Cerebellar cortex (tissue), 1 donor: Measurements from ENCODE around the gene ANKDD1B.
"Not testable (repeated sequence)": the region's sequence is repeated elsewhere in the genome, so short reads cannot be mapped to it uniquely, and the experiment has no call there.

Experiments
- DNase-seq: peaks from one replicate; pipeline ENCODE4 v3.0.0-alpha.2; 2015; ENCODE audit warnings: low spot score

The ANKDD1B gene

DNA sequence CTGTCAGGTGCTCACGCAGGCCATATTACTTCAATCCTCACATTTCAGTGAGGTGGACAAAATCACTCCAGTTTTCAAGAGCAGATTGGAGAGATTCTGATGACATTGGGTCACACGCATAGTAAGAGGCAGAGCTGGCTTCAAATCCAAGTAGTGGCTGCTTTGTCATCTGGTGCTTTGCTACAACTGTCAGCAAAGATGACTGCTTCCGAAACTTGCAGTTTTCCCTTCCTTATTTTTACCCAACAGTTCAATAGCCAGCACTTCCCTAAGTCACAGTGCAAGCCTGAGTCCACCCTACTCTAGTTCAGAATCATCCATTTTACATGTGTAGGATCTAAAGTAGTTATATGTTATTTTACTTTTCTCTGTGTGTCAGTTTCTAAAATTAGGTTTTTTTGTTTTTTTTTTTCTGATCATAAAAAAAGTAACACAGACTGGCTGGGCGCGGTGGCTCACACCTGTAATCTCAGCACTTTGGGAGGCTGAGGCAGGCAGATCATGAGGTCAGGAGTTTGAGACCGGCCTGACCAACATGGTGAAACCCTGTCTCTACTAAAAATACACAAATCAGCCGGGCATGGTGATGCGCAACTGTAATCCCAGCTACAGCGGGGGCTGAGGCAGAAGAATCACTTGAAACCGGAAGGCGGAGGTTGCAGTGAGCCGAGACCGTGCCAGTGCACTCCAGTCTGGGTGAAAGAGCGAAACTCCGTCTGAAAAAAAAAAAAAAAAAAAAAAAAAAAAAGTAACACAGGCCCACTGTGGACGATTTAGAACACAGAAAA, 49.6 kb downstream of the ANKDD1B start:
- DNase-seq: no peak

DNA sequence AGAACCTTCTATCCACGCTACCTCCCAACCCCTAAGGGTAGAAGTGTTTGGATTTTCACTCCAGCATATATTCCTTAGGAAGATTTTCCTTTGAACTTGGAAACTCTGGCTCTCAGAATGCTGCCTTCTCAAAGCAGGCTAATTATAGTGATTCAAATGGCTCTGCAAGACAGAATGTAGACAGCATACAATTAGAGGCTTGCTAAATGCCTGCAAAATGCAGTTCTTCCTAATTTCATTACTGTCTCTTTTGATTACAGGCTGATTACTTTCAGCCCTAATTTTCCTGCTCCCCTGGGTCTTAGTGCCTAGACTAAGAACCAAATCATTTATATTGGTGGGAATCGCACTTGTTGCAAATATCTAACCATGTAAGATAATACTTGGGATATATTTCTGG, 50.8 kb downstream of the ANKDD1B start:
- no peak for DNase-seq

- DNase-seq: no peak
These were observed 52.5 kb downstream of the ANKDD1B start for GRCh38 chr5:75663579-75664284.

DNA sequence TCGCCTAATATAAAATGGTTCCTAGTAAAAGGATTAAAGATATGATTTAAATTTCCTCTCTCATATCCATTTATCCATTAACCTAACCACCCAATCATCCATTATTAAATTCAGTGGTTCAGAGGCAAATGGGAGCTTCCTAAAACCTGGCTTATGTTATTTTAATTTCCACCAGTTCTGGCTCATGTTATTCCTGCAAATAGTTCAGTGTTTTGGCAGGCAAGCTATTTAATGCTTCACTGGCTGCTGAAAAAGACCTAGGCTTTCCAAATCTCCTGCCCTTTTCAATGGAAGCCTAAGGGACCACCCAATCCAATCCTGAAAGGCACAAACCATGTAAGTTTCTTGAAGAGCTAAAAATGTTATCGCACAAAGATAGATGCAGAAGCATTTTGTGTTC, 53.7 kb downstream of the ANKDD1B start:
- no peak for DNase-seq

GRCh38 chr5:75666801-75667200, 55.5 kb downstream of the ANKDD1B start:
- no peak for DNase-seq

- peak; percentile 26 for DNase-seq
These were observed 56.3 kb downstream of the ANKDD1B start for GRCh38 chr5:75667586-75667985.

DNA sequence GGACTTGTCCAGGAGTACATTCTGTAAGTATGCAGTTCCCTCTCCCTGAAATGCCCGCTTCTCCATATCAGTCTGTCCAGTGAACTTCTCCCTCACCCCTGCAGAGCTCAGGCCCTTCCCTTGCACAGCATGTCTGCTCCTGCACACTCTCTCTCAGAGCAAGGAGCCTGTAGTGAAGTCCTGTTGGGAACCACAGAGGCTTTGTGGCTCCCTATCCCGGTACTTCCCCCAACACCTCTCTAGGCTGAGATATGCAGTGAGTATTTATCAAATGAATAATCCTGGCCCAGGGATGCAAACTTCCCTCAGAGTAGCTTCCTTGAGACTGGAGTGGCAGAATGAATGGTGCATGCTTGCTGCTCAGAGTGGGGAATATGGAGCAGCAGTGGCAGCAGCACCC, 57.2 kb downstream of the ANKDD1B start:
- no peak for DNase-seq

GRCh38 chr5:75668977-75669689, 57.9 kb downstream of the ANKDD1B start:
- peak; percentile 45 for DNase-seq

GRCh38 chr5:75670577-75670976, 59.3 kb downstream of the ANKDD1B start:
- DNase-seq: no peak

DNA sequence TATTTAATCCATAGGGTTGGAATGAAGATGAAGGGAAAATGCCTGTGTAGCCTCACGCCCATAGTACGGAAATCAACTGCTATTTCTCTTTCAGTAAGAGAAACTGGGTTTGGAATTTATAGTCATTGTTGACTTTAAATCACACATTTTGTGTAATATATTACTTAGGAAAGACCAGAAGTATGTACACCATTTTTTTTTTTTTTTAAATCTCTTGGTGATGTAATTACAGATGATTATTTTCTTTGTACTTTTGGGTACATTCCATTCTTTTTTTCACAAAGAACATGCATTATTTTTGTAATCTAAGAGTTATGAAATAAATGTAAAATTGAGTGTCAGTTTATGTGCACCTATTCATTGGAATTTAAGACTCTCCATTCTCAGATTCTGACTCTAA, 60.3 kb downstream of the ANKDD1B start:
- no peak for DNase-seq

DNA sequence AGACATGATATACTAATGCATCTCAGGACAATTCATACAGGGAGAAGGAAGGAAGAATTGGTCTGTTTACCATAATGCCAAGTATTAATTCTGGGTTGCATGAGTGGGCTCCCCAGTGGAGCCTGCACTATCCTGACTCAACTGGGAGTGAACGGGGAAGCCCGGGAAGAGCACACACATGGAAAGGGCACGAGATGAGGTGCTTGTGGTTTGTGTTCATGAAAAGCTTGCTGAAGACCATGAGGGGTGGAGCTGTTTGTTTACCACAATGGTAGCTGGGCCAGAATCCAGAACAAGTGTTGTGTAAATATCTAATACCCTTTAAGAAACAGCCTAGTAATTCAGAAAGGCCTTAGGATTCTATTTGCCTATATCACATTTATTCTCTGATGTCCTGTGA, 61.4 kb downstream of the ANKDD1B start:
- DNase-seq: no peak

DNA sequence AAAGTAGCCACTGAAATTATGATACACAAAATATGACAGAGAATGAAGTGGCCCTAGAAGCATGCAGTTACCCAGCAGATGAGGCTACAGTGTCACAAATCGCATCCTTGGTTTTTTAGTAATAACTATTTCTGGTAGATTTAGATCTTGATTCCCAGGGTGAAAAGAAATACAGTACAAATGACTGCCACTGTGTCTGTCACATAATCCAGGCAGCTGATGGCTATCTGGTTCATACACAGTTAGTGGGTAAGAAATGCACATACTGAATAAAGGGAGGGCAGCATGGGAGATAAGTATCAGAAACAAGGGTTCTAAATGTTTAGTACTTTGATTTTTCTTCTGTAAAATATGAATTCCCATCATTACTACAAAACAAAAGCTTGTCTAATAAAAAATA, 64.5 kb downstream of the ANKDD1B start:
- DNase-seq: no peak

GRCh38 chr5:75677607-75678006, 66.4 kb downstream of the ANKDD1B start:
- no peak for DNase-seq

- no peak for DNase-seq
These were observed 66.9 kb downstream of the ANKDD1B start for GRCh38 chr5:75678155-75678554.

GRCh38 chr5:75681125-75681830, 70.0 kb downstream of the ANKDD1B start:
- DNase-seq: peak; percentile 66

- no peak for DNase-seq
These were observed 73.9 kb downstream of the ANKDD1B start for GRCh38 chr5:75685141-75685540.

DNA sequence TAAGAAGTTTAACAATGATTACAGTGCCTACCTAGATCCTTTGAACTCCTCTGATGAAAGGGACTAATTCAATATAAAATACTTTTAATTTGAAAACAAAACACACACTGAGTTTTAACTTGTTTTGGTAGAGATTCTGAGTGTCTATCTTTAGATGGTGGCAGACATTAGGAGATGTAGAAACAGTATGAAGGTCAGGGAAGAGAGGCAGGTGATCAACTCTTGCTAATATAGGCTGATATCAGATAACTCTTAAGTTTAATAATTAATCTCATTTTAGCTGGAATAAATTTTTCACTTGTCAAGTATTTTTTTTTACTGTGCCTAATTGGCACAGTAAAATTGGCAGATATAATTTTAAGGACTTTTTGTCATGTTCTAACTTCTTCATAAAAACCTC, 75.2 kb downstream of the ANKDD1B start:
- DNase-seq: no peak

- DNase-seq: no peak
These were observed 79.4 kb downstream of the ANKDD1B start for GRCh38 chr5:75690669-75691068.

GRCh38 chr5:75694781-75695180, 83.5 kb downstream of the ANKDD1B start:
- DNase-seq: no peak

- DNase-seq: not testable (repeated sequence)
These were observed 84.5 kb downstream of the ANKDD1B start for GRCh38 chr5:75695472-75696351.

- DNase-seq: no peak
These were observed 90.6 kb downstream of the ANKDD1B start for GRCh38 chr5:75701856-75702255.
